Ishikawa (cell line): Measurements from ENCODE around the gene CLBA1.

ENCODE experiments used
- CEBPB ChIP-seq: IDR thresholded peaks from 2 replicates; pipeline ENCODE4 v1.6.1; 2012
- CREB1 ChIP-seq: IDR thresholded peaks from 2 replicates; pipeline ENCODE4 v1.6.1; 2012; ENCODE audit warnings: low read depth
- EGR1 ChIP-seq: IDR thresholded peaks from 2 replicates; pipeline ENCODE4 v1.6.1; 2012
- EP300 ChIP-seq: IDR thresholded peaks from 2 replicates; pipeline ENCODE4 v1.6.1; 2012; ENCODE audit warnings: borderline replicate concordance
- FOXM1 ChIP-seq: IDR thresholded peaks from 2 replicates; pipeline ENCODE4 v1.6.1; 2012; ENCODE audit warnings: low read depth, borderline replicate concordance
- NFIC ChIP-seq: IDR thresholded peaks from 2 replicates; pipeline ENCODE4 v1.6.1; 2012
- RAD21 ChIP-seq: IDR thresholded peaks from 2 replicates; pipeline ENCODE4 v1.6.1; 2012; ENCODE audit warnings: low read depth
- REST ChIP-seq: IDR thresholded peaks from 2 replicates; pipeline ENCODE4 v1.6.1; 2012; ENCODE audit warnings: low read depth, mild to moderate bottlenecking
- TAF1 ChIP-seq: IDR thresholded peaks from 2 replicates; pipeline ENCODE4 v1.6.1; 2012; ENCODE audit warnings: low read depth, mild to moderate bottlenecking
- TCF12 ChIP-seq: IDR thresholded peaks from 2 replicates; pipeline ENCODE4 v1.6.1; 2012; ENCODE audit warnings: low read depth
- TEAD4 ChIP-seq: IDR thresholded peaks from 2 replicates; pipeline ENCODE4 v1.6.1; 2012
- USF1 ChIP-seq: IDR thresholded peaks from 2 replicates; pipeline ENCODE4 v1.6.1; 2012
- YY1 ChIP-seq: IDR thresholded peaks from 2 replicates; pipeline ENCODE4 v1.6.1; 2012; ENCODE audit warnings: low read depth
- ZBTB7A ChIP-seq: IDR thresholded peaks from 2 replicates; pipeline ENCODE4 v1.6.1; 2012; ENCODE audit warnings: low read depth
- TF ChIP-seq, protein P1 (sequence below): IDR thresholded peaks from 2 replicates; pipeline ENCODE4 v1.6.1; 2012

The CLBA1 gene

DNA sequence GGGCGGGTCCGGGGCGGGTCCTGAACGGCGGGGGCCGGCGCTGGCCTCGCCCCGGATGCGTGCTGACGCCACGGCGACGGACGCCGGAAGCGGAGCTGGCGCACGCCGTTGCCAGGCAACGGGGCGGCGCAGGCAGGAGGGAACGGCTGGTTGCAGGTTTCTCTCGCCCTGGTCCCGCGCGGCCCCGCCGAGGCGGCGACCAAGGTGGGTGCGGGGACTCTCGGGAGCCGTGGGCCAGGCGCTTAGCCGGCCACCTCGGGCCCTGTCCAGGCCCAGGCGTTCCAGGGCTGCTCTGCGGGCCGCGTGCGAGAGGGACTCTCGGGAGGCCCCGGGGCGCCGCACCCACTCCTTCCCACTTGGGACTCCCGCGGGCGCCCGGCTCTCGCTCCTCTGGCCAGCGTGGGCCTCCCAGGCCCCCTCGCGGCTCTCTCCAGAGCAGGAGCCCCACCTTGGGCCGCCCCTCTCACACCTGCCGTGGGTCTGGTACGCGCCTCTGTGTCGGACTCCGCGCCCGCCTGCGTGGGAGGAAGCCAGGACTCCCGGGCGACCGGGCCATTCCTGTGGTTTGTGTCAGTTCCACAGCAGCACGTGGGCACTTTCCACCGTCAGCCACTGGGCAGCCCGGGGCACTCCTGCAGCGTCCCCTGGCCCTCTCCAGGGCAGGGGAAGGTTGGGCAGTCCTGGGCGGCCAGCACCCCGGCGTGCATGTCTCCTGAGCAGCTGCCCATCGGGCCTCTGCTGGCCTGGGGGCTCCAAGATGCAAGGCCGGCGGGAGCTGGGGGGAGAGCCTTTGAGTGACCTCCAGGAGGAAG lies at the start of gene CLBA1:
CLBA1 (plus strand) TSS at position 114 of the 812 bp plus-strand sequence; CDS start at position 758, 644 bp downstream.
- TF ChIP-seq EGR1, result peak; percentile 58; the same call in 1 of the 2 replicates
- 0 out of 2 replicates have a peak, but pooled peaks have one; percentile 5 for TF ChIP-seq NFIC
- TF ChIP-seq TEAD4, result no peak
- TF ChIP-seq, protein P1, sequence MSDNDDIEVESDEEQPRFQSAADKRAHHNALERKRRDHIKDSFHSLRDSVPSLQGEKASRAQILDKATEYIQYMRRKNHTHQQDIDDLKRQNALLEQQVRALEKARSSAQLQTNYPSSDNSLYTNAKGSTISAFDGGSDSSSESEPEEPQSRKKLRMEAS, result peak; percentile 29; the same call in 1 of the 2 replicates

GRCh38 chr14:104935955-104936354 lies 49.6 kb upstream of the CLBA1 start:
- no peak for TF ChIP-seq YY1
- TF ChIP-seq, protein P1, result no peak
- no peak for TF ChIP-seq USF1
- no peak for TF ChIP-seq CEBPB
- no peak for TF ChIP-seq ZBTB7A
- TF ChIP-seq NFIC, result no peak
- no peak for TF ChIP-seq TEAD4
- no peak for TF ChIP-seq RAD21
- no peak for TF ChIP-seq EP300
- TF ChIP-seq CREB1, result no peak
- no peak for TF ChIP-seq FOXM1
- no peak for TF ChIP-seq EGR1
- no peak for TF ChIP-seq REST
- TF ChIP-seq TCF12, result no peak
- TF ChIP-seq TAF1, result no peak

DNA sequence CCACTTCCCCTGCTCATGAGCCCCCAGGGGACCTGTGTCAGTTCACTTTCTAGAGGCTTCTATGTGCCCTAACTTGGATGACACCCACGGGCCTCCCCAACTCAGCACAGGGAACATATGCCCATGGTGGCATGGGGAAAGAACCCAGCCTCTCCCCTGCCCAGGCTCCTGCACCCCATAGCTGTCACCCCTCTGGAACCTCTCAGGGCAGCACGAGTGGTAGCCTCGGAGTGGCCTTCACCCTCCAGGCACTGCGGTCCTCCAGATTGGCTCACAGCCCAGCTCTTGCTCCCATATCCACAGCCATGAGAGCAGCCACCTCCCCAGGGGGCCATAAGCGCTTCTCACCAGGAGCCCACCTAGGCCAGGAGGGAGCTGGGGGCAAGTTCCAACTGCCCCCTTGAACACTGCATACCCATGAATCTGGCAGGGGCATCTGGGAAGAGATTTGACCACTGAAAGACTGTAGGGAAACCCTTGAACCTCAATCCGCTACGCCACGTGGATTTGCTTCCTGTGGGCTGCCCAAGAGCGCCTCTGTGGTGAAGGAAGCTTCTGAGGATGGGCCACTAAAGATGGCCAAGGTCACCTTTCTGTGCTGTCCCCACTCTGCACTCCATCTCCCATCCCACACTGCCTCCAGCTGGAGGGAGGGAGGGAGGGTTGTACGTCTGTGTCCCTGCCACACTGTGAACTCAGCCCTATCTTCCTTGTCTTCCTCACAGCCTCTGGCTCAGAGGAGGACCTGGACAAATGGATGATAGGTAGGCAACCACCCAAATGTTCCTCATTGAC lies 49.0 kb upstream of the CLBA1 start:
- TF ChIP-seq FOXM1 (no peak), ZBTB7A (no peak), TAF1 (no peak), YY1 (no peak), TEAD4 (no peak), CEBPB (no peak), EP300 (no peak), USF1 (no peak), NFIC (no peak), RAD21 (no peak), CREB1 (no peak), REST (no peak), EGR1 (no peak), TCF12 (no peak)
- TF ChIP-seq, protein P1, result no peak

- no peak for TF ChIP-seq TEAD4
- TF ChIP-seq, protein P1, result no peak
- TF ChIP-seq ZBTB7A, result no peak
- TF ChIP-seq EGR1, result no peak
- no peak for TF ChIP-seq FOXM1
- TF ChIP-seq REST, result no peak
- TF ChIP-seq YY1, result no peak
- TF ChIP-seq EP300, result no peak
- no peak for TF ChIP-seq TCF12
- no peak for TF ChIP-seq RAD21
- TF ChIP-seq NFIC, result no peak
- no peak for TF ChIP-seq CREB1
- no peak for TF ChIP-seq CEBPB
- TF ChIP-seq TAF1, result no peak
- no peak for TF ChIP-seq USF1
Measured at GRCh38 chr14:104937161-104937560, 48.4 kb upstream of the CLBA1 start.
